ENCODE data around the gene RNASE8.

DNA sequence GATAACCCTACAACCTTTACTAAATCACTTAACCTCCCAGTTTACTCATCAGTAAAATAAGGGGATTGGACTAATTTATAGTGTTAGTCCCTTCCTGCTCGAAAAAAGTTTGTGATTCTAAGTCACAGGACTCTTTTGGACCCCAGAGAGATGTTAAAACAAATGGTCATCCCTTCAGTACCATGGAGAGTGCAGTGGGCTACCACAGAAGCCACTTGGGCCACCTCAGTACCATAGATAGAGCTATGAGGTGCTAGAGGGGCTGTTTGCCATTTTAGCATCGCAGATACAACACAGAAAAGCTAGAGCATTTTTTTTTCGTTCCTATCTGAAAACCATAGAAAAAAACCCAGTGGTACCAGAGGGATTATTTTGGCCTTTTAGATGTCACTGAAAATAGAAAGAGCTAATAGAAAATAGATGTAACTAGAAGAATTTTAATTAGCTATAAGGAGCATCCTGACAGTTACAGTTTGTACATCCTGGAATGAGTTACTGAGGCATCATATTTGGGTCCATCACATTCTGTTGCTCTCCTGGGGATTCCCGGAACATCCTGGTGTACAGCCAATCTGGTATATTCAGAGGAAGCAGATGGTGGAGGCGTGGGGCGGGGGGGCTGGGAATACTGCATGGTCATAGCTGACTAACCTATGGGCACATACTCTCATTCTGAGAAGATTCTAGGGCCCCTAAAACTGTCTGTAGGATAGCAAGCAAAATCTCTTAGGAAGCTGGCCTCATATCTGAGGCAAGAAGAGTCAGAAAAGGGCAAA, 38.0 kb downstream of the RNASE8 start:
- TF ChIP-seq CTCF (IDR thresholded peaks at IDR 0.05): no peak
- TF ChIP-seq POLR2A (IDR thresholded peaks at IDR 0.05): no peak
- no peak for TF ChIP-seq POLR2AphosphoS5 (IDR thresholded peaks at IDR 0.05)
- TF ChIP-seq EP300 (IDR thresholded peaks at IDR 0.05): no peak

Data from stomach (tissue), 4 donors.